ENCODE results near the gene TLE1.
"Not testable (repeated sequence)": the region's sequence is repeated elsewhere in the genome, so short reads cannot be mapped to it uniquely, and the experiment has no call there.

The TLE1 gene

GRCh38 chr9:81621785-81622259, 67.5 kb downstream of the TLE1 start:
- DNase-seq = no peak

- no peak for DNase-seq
Measured at GRCh38 chr9:81621118-81621517, 68.2 kb downstream of the TLE1 start.

DNA sequence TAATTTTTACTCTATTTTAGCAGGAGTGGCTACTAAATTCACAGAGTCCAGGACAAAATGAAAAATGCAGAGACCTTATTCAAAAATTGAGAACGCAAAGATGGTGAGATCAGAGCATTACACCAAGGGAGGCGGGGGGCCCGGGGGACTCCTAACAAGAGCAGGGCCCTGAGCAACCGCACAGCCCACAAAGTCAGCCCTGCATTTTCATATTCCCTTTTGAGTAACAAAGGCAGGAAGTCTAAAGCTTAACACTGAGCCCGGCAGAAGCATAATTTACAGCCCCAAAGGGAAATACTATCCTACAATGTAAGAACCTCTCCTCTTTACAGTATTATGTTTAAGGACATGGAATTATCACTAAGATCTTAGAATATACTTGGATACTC, 69.4 kb downstream of the TLE1 start:
- no peak for DNase-seq

- DNase-seq = peak; percentile 95
Measured at GRCh38 chr9:81619353-81620001, 69.9 kb downstream of the TLE1 start.

DNA sequence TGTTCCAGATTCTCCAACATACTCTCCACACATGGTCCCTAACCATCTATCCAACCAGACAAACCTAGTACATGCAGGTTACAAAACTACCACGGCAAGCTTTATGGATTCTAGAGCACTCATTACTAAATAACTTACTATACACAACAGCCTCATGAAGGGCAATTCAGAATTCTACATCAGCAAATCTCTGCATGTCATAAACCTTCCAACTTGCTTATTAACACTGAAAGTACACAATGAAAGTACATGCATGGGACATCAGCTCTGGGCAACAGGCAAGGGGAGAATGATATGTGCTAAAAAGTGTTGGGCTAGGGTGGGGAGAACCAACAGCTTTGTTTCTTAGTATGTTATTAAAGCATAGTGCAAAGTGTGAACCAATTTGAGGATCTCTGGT, 70.4 kb downstream of the TLE1 start:
- no peak for DNase-seq

DNA sequence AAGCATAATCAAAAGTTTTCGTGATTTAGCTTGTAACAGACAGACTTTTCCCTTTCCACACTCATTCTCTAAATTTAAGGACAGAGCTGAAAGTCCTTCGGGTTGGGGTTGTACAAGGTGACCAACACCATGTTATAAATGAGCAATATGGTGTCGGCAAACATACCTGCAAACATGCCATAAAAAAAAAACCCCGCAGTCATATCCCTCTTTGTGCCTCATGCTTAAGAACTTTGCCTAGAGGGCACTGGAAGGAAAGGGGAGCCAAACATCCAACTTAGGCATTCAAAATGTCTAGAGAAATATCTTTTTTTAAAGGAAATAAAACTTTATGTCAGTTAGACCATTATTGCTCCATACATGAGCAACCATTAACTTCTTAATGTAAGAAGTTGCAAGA, 73.2 kb downstream of the TLE1 start:
- no peak for DNase-seq

DNA sequence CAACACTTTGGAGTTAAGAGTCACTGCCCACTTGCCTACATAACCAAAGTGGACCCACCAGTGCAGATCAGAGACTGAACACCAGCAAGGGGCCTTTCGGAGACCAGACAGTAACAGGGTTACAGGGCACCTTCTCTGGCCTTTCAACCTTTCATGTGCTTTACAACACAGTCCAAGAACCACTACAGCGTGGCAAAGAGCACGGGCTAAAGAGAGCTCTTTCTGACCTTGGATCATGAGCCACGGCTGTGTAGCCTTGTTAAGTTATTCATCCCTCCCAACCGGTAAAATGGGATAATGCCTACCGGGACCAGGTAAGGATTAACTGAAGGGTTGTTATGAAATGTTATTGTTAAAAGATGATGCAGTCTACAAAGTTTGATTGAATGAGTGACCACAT, 75.0 kb downstream of the TLE1 start:
- DNase-seq = no peak

- peak; percentile 86 for DNase-seq
Measured at GRCh38 chr9:81613002-81613812, 76.1 kb downstream of the TLE1 start.

DNA sequence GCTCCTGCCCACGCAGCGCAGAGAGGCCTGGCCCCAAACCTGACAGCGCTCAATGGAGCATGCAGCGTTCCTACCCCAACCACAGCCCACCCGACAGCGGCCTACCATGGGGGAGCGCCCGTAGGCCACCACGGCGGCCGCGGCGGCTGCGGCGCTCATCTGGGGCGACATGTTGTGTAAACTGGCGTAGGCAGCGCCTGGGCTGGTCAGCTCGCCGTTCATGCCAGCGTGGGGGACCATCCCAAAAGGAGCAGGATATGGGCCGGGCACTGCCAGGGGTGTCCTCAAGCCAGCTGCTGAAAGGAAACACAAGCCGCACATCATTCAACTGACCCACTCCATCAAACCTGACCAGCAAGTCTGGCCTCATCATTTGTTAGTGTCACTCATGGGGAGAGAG, 77.7 kb downstream of the TLE1 start:
- DNase-seq = no peak

GRCh38 chr9:81610740-81611107, 78.6 kb downstream of the TLE1 start:
- DNase-seq = no peak

GRCh38 chr9:81609782-81610739, 79.3 kb downstream of the TLE1 start:
- peak; percentile 59 for DNase-seq

DNA sequence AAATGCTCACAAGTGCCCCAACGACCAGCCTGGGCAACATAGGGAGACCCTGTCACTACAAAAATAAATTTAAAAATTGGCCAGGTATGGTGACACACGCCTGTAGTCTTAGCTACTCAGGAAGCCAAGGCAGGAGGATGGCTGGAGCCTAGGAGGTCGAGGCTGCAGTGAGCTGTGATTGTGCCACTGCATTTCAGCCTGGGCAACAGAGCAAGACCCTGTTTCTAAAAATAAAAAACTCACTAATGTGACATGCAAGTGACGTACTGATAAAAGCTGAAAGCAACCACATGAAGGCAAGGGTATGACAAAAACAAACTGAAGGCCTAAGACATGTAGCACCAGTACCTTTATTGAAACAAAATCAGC, 81.1 kb downstream of the TLE1 start:
- DNase-seq = no peak

DNA sequence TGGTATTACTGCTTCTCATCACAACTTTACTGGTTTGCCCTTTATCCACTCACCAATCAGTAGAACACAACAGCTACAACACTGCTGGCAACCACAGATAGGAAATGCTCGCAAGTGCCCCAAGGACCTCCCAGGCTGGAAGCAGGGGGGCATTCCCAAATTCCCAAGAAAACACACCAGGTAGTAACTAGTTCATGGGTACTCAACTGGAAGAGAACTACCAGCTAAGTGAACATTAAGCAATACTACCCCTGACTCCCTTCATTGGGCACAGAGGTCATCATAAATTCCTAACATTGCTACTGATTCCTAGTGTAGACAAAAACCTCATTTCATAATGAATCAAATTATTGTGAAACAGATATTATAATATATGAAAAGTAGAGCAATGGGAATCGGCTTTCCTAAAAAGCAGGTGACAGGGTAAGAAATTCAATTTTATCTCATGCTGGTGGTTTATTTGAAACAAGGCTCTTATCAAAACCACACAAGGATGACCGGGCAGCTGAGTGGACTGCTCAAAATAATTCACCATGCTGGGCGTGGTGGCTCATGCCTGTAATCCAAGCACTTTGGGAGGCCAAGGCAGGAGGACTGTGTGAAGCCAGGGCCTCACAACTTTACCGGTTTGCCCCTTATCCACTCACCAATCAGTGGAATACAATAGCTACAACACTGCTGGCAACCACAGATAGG, 81.6 kb downstream of the TLE1 start:
- no peak for DNase-seq

DNA sequence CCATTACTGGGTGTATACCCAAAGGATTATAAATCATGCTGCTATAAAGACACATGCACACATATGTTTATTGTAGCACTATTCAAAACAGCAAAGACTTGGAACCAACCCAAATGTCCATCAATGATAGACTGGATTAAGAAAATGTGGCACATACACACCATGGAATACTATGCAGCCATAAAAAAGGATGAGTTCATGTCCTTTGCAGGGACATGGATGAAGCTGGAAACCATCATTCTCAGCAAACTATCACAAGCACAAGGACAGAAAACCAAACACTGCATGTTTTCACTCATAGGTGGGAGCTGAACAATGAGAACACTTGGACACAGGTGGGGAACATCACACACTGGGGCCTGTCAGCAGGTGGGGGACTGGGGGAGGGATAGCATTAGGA, 83.1 kb downstream of the TLE1 start:
- DNase-seq = not testable (repeated sequence)

DNA sequence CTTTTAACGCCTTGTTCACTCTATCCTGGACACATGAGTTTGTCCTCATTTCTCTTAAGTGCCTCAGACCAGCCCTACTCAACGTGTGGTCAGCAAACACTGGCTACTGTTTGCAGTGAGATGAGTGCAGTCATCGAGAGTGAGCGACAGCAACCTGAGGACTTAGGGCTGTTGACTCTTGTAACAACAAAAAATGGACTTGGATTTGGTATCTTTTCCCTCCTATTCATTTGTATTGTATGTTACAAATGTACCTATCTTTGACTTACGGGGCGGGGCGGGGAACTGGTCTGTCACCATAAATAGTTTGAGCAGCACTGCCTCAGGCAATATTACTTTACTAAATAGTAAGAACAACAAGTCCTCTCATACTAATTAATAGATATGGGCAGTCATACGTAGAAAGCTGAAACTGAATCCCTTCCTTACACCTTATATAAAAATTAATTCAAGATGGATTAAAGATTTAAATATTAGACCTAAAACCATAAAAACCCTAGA, 84.1 kb downstream of the TLE1 start:
- no peak for DNase-seq

GRCh38 chr9:81604306-81605169, 84.8 kb downstream of the TLE1 start:
- peak; percentile 73 for DNase-seq

DNA sequence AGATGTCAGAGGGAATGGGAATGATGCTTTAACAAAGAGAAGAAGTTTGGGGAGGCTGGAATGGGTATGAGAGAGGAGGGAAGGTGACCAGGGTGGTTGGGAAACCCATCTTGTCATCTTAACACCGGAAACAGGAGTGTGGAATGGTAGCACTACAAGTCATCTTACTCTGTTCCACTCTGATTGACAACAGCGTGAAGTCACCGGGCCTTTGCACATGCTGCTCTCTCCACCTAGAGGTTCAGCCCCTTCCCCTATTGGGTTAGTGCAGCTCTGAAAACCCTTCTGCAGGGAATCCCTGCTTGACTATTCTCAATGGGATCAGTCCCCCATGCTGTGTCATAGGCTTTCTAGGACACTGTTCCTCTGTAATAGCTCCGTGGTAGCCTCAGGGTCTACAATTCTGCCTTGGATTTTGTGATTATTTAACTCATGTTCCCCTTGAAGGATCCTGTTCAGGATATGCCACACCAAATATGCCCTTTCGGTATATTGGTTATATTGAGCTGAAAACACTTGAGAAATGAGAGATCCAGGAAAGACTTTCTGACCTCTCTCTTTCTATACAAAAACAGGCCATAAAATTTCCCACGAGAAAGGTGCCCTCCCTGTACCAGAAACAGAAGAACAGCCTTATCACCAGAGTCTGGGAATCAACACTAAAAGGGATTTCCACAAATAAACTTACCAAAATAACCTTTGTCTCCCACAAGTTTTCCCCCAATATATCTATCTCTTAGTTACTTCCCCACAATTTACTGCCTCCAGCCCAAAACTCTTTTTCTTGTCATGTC, 86.3 kb downstream of the TLE1 start:
- DNase-seq = no peak

GRCh38 chr9:81601639-81602623, 87.4 kb downstream of the TLE1 start:
- no peak for DNase-seq

DNA sequence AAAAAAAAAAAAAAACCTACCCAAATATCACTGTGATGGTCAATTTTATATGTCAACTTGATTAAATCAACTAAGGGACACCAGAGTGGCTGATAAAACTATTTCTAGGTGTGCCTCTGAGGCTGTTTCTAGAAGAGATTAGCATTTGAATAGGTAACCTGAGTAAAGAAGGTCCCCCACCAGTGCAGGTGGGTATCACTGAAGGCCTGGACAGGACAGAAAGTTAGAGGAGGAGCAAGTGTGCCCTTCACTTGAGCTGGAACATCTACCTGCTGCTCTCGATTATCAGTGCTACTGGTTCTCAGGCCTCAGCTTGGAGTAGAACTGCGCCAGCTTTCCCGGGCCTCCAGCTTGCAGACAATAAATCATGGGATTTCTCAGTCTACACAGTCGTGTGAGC, 88.7 kb downstream of the TLE1 start:
- no peak for DNase-seq

Data from fibroblast of upper back skin (primary cell).